DND-41 (cell line): ENCODE data around the gene BSG.

Experiments
- EZH2 ChIP-seq: IDR thresholded peaks from 3 replicates; pipeline ENCODE4 v1.6.1; 2012; ENCODE audit warnings: borderline replicate concordance, low read depth, mild to moderate bottlenecking, moderate library complexity, low read length, inconsistent platforms; ENCODE audit not compliant: severe bottlenecking
- TF ChIP-seq, protein P1 (sequence below): IDR thresholded peaks from 2 replicates; pipeline ENCODE4 v1.5.1; 2012; ENCODE audit warnings: borderline replicate concordance, low read length, moderate library complexity, mild to moderate bottlenecking; ENCODE audit not compliant: poor library complexity, severe bottlenecking; ENCODE audit errors: extremely low read depth

DNA sequence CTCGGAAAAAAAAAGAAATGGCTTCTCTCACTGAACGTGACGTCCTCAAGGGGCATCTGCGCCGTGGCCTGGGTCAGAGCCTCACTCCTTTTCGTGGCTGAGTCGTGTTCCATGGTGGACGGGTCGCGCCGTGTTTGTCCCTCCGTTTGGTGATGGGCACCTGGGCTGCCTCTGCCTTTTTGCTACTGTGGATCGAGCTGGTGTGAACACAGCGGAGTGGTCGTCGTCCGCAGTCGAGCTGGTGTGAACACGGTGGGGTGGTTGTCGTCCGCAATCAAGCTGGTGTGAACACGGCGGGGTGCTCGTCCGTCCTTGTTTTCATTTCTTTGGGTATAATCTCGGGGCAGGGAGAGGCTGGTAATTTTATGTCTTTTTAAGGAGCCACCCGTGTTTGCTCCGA, 28.9 kb downstream of the BSG start:
- TF ChIP-seq EZH2 = no peak
- TF ChIP-seq, protein P1, sequence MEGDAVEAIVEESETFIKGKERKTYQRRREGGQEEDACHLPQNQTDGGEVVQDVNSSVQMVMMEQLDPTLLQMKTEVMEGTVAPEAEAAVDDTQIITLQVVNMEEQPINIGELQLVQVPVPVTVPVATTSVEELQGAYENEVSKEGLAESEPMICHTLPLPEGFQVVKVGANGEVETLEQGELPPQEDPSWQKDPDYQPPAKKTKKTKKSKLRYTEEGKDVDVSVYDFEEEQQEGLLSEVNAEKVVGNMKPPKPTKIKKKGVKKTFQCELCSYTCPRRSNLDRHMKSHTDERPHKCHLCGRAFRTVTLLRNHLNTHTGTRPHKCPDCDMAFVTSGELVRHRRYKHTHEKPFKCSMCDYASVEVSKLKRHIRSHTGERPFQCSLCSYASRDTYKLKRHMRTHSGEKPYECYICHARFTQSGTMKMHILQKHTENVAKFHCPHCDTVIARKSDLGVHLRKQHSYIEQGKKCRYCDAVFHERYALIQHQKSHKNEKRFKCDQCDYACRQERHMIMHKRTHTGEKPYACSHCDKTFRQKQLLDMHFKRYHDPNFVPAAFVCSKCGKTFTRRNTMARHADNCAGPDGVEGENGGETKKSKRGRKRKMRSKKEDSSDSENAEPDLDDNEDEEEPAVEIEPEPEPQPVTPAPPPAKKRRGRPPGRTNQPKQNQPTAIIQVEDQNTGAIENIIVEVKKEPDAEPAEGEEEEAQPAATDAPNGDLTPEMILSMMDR = no peak
